Heart left ventricle (tissue), 16 donors: ENCODE measurements around the gene GRIFIN. TPM values are rescaled to one million over a fixed set of nuclear protein-coding genes. Genes with fewer than 3 reads are reported as not detected.

Experiments
- ATAC-seq, 4 donors: fragments of 200-7000 bp; cut with Tn5 transposase; one replicate each; pipeline ENCODE4 v1.9.1; 2020 to 2022; ENCODE audit warnings: moderate library complexity in 4 of 4, mild to moderate bottlenecking in 3 of 4, moderate number of reproducible peaks in 1 of 4
- DNase-seq, 5 donors: peaks; one replicate each; pipeline ENCODE4 v3.0.0-alpha.2; 2020
- H3K27ac ChIP-seq, 12 donors: fragments of 200-600 bp; sonication (generic) in 4 of 12; one replicate each; pipeline versions ENCODE4 v1.5.0 to v1.8.0; 2016 to 2022; ENCODE audit warnings: mild to moderate bottlenecking in 2 of 12
- H3K27me3 ChIP-seq, 9 donors: fragments of 200-600 bp; sonication (generic) in 2 of 9; one replicate each; pipeline versions ENCODE4 v1.5.1 to v1.8.0; 2016 to 2022; ENCODE audit warnings: mild to moderate bottlenecking in 3 of 9
- H3K36me3 ChIP-seq, 9 donors: fragments of 200-600 bp; sonication (generic) in 2 of 9; one replicate each; pipeline versions ENCODE4 v1.5.0 to v1.8.0; 2018 to 2022; ENCODE audit warnings: mild to moderate bottlenecking in 2 of 9
- H3K4me1 ChIP-seq, 12 donors: fragments of 200-600 bp; sonication (generic) in 4 of 12; one replicate each; pipeline versions ENCODE4 v1.5.0 to v1.8.0; 2016 to 2022; ENCODE audit warnings: mild to moderate bottlenecking in 3 of 12
- H3K4me3 ChIP-seq, 12 donors: fragments of 200-600 bp; sonication (generic) in 4 of 12; one replicate each; pipeline versions ENCODE4 v1.5.0 to v1.8.0; 2017 to 2022; ENCODE audit warnings: mild to moderate bottlenecking in 9 of 12, moderate library complexity in 4 of 12
- H3K9me3 ChIP-seq, 12 donors: fragments of 200-600 bp; sonication (generic) in 4 of 12; one replicate each; pipeline versions ENCODE4 v1.5.0 to v1.8.0; 2016 to 2022; ENCODE audit warnings: mild to moderate bottlenecking in 1 of 12
- POLR2A ChIP-seq, 2 donors: fragments of 450-650 bp; IDR thresholded peaks; one replicate each; pipeline ENCODE4 v1.6.1; 2017; ENCODE audit warnings: antibody characterized with exemption in 2 of 2, mild to moderate bottlenecking in 2 of 2, moderate library complexity in 2 of 2
- WGBS, 4 donors: extraction: QIAGEN DNeasy Blood & Tissue Kit in 2 of 4; methylation state at CpG; one replicate each; pipeline versions ENCODE4 v1.1.5 to v1.1.7; 2013 to 2018; 5-methylcytosine and 5-hydroxymethylcytosine counted together
- intact Hi-C, 10 donors: fragments of 100-400 bp; cut with DNase I; formaldehyde crosslinking; loops; one replicate each; pipeline versions ENCODE4 v1.11.1 to v1.14.2; 2022
- polyA plus RNA-seq, 2 donors: library from polyadenylated mRNA; stranded (reverse); fragments of 200-250 nt; gene quantifications; one replicate each; pipeline ENCODE4 v1.2.3, GENCODE V29; 2013
- total RNA-seq, 9 donors: library from RNA; depleted of rRNA in 2 of 9; stranded (reverse); fragments of >200 nt in 2 of 9; fragmentation: NEBNext Ultra II Directional in 3 of 9; extraction: Animal tissue kit (Norgen Biotek cat#: 25700) in 3 of 9; gene quantifications; one replicate each; pipeline versions ENCODE4 v1.1.0 to v1.2.4, GENCODE V29; 2016 to 2023
- TF ChIP-seq, protein P1 (sequence below), 12 donors: fragments of 200-600 bp; sonication (generic) in 4 of 12; IDR thresholded peaks; one replicate each; pipeline versions ENCODE4 v1.5.0 to v1.8.0; 2018 to 2022; ENCODE audit warnings: antibody characterized with exemption in 12 of 12, mild to moderate bottlenecking in 5 of 12
- donor health status: ischemic (EF 13 %, LVEDD 7.1; RV severe dilation, severe dysfunction).
- donor health status: healthy with polysubstance abuse.
- donor health status: DM: no; HTN: yes; CAD: no.
- donor health status: DM: no; HTN: no; CAD: no.
- donor health status: ischemic (EF 25% LVEDD 6.9; RV normal size, moderate dysfunction).
- donor health status: ischemic (EF 25% LVEDD 5.7; RV mildly dilated, moderate dysfunction).
- donor health status: healthy.
- donor health status: DM: yes; HTN: yes; CAD: no.
- donor health status: ischemic (EF 35%, LVEDD 5.7; RV mildly dilated, moderate dysfunction).
- donor health status: nonischemic (EF 11% LVEDD 7.7; RV severe dilation, severe dysfunction).
- donor health status: DM: yes; HTN: yes; CAD: no.
- donor health status: PGD.
- donor health status: ischemic (EF 29% LVEDD 5.4; RV normal size, mild dysfunction).
- donor health status: nonischemic (EF 23%, LVEDD 6.1; RV moderate dilation, normal function).

GRIFIN gene
- total and polyA plus RNA-seq, 11 donors = not detected

GRCh38 chr7:2477447-2478398, 1.5 kb upstream of the GRIFIN start:
- Histone ChIP-seq H3K27me3 (peaks cover 0 to 29% (median 0%) of the 10 kb centered on the region in 9 donors), H3K4me3 (peak overlapping the region in 1 of 12 donors; percentile 12), H3K27ac (peak overlapping the region in 4 of 12 donors; percentile 12 to 47 (median 26)), H3K4me1 (peaks cover 4 to 37% (median 29%) of the 10 kb centered on the region in 12 donors), H3K36me3 (no peaks in the 10 kb centered on the region), H3K9me3 (peaks cover 0 to 3% (median under 1%) of the 10 kb centered on the region in 12 donors)
- peak; percentile 66 to 89 (median 72) for DNase-seq
- TF ChIP-seq POLR2A (IDR thresholded peaks at IDR 0.05) = no peak
- TF ChIP-seq, protein P1, sequence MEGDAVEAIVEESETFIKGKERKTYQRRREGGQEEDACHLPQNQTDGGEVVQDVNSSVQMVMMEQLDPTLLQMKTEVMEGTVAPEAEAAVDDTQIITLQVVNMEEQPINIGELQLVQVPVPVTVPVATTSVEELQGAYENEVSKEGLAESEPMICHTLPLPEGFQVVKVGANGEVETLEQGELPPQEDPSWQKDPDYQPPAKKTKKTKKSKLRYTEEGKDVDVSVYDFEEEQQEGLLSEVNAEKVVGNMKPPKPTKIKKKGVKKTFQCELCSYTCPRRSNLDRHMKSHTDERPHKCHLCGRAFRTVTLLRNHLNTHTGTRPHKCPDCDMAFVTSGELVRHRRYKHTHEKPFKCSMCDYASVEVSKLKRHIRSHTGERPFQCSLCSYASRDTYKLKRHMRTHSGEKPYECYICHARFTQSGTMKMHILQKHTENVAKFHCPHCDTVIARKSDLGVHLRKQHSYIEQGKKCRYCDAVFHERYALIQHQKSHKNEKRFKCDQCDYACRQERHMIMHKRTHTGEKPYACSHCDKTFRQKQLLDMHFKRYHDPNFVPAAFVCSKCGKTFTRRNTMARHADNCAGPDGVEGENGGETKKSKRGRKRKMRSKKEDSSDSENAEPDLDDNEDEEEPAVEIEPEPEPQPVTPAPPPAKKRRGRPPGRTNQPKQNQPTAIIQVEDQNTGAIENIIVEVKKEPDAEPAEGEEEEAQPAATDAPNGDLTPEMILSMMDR (IDR thresholded peaks at IDR 0.05) = peak; percentile 66 to 83 (median 74)
- ATAC-seq = peak; percentile 81 to 88 (median 84)
- 30 to 47% (median 35%) methylated on average over 20 to 34 of the region's 34 CpGs for WGBS, 4 donors
- intact Hi-C loops = loop anchor here in 7 of 10 donors (1.0 to 10.0 kb wide), 5 partner anchors 45 to 207 kb away; partner anchors contain the start of genes AMZ1 (in 2 of the 7), BRAT1 (in 2 of the 7) and IQCE (in 2 of the 7)

- intact Hi-C loops = loop anchor here in 7 of 10 donors (1.0 to 10.0 kb wide), 5 partner anchors 45 to 208 kb away; partner anchors contain the start of genes AMZ1 (in 2 of the 7), BRAT1 (in 2 of the 7) and IQCE (in 2 of the 7)
- peaks cover 0 to 29% (median 0%) of the 10 kb centered on the region in 9 donors for H3K27me3 ChIP-seq
- H3K36me3 ChIP-seq = no peaks in the 10 kb centered on the region
- DNase-seq = peak in 1 of 5 donors; percentile 18
- 74 to 93% (median 77%) methylated on average over 15 to 25 of the region's 25 CpGs for WGBS, 4 donors
- H3K27ac ChIP-seq = no peak overlapping the region
- no peak for ATAC-seq
- H3K9me3 ChIP-seq = no peaks in the 10 kb centered on the region
- TF ChIP-seq POLR2A (IDR thresholded peaks at IDR 0.05) = no peak
- TF ChIP-seq, protein P1 (IDR thresholded peaks at IDR 0.05) = no peak
- H3K4me1 ChIP-seq = peaks cover 4 to 40% (median 30%) of the 10 kb centered on the region in 12 donors
- no peak overlapping the region for H3K4me3 ChIP-seq
Measured at GRCh38 chr7:2476776-2477446, 713 bp upstream of the GRIFIN start.

- Histone ChIP-seq H3K4me1 (peaks cover 4 to 50% (median 40%) of the 10 kb centered on the region in 12 donors), H3K4me3 (no peak overlapping the region), H3K36me3 (no peaks in the 10 kb centered on the region), H3K27ac (no peak overlapping the region), H3K27me3 (peaks cover 0 to 32% (median 0%) of the 10 kb centered on the region in 9 donors), H3K9me3 (no peaks in the 10 kb centered on the region)
- DNase-seq (peak in 1 of 5 donors; percentile 20), ATAC-seq (no peak)
- intact Hi-C loops = loop anchor here in 6 of 10 donors (5.0 to 10.0 kb wide), 4 partner anchors 47 to 209 kb away; partner anchors contain the start of genes AMZ1 (in 2 of the 6), BRAT1 (in 2 of the 6) and IQCE (in 2 of the 6)
- TF ChIP-seq POLR2A (IDR thresholded peaks at IDR 0.05) = no peak
- TF ChIP-seq, protein P1 (IDR thresholded peaks at IDR 0.05) = no peak
- 89 to 97% (median 96%) methylated on average over 9 to 18 of the region's 18 CpGs for WGBS, 4 donors
Measured at GRCh38 chr7:2475678-2476015, 551 bp downstream of the GRIFIN start.
